PC-3 (cell line): Measurements from ENCODE around the gene COL4A1.

Source experiments
- EZH2 ChIP-seq: fragments of 300-600 bp; sonication (generic); IDR thresholded peaks from one replicate; pipeline ENCODE4 v1.6.1; 2017; ENCODE audit warnings: antibody characterized with exemption, mild to moderate bottlenecking, low read length; ENCODE audit not compliant: unreplicated experiment
- EZH2phosphoT487 ChIP-seq: fragments of 300-600 bp; sonication (generic); IDR thresholded peaks from 2 replicates; pipeline ENCODE4 v1.6.1; 2018; ENCODE audit warnings: mild to moderate bottlenecking, antibody characterized with exemption, low read length, borderline replicate concordance
- TF ChIP-seq, protein P1 (sequence below): fragments of 300-600 bp; sonication (generic); conservative IDR thresholded peaks from 2 replicates; pipeline ENCODE4 v1.5.1; 2017; ENCODE audit warnings: antibody characterized with exemption, low read depth, mild to moderate bottlenecking, low read length

DNA sequence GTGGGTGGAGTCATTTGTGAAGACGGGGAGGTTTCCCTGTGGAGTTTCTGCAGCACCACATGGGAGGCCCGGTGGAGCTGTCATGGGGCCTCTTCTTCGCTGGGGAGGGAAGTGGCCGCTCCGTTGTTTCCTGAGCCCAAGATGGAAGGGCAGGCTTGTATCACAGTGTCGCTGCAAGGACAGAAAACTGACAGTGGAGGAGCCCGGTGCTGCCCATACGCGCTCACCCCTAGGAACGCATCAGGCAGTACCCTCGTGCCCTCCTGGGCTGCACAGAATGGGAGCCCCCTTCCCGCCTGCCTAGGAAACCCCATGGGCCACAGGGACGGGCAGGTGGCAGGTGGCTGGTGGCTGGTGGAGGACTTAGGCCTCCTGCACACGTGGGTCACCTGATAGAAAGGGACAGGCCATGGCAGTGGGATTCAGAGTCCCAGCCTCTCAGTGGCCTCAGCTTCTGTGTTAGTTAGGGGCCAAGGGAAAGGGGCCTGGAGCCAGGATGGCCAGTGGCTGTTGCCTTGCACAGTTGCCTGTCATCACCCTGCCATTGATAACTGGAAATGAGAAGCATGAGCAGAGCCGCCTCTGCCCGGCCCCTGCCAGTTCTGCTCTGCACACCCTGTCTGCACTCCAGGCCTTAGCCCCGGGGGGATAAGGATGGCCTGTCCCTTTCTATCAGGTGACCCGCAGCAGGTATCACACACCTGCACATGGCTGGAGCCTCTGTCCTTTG, 7.7 kb upstream of the COL4A1 start:
- TF ChIP-seq, protein P1, sequence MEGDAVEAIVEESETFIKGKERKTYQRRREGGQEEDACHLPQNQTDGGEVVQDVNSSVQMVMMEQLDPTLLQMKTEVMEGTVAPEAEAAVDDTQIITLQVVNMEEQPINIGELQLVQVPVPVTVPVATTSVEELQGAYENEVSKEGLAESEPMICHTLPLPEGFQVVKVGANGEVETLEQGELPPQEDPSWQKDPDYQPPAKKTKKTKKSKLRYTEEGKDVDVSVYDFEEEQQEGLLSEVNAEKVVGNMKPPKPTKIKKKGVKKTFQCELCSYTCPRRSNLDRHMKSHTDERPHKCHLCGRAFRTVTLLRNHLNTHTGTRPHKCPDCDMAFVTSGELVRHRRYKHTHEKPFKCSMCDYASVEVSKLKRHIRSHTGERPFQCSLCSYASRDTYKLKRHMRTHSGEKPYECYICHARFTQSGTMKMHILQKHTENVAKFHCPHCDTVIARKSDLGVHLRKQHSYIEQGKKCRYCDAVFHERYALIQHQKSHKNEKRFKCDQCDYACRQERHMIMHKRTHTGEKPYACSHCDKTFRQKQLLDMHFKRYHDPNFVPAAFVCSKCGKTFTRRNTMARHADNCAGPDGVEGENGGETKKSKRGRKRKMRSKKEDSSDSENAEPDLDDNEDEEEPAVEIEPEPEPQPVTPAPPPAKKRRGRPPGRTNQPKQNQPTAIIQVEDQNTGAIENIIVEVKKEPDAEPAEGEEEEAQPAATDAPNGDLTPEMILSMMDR = no peak
- no peak for TF ChIP-seq EZH2
- no peak for TF ChIP-seq EZH2phosphoT487
